K562 (cell line): ENCODE data around the gene LRRC4B. TPM values are rescaled to one million over a fixed set of nuclear protein-coding genes. Genes with fewer than 3 reads are reported as not detected.

Experiments
- ARID1B ChIP-seq: fragments of 450-650 bp; IDR thresholded peaks from 2 replicates; pipeline ENCODE4 v1.6.1; 2016; ENCODE audit warnings: antibody characterized with exemption, mild to moderate bottlenecking, inconsistent platforms
- CBFA2T2 ChIP-seq: fragments of 450-650 bp; conservative IDR thresholded peaks from 2 replicates; pipeline ENCODE4 v1.6.1; 2017; ENCODE audit warnings: mild to moderate bottlenecking
- CTBP1 ChIP-seq: fragments of 450-650 bp; IDR thresholded peaks from 2 replicates; pipeline ENCODE4 v1.6.1; 2016; ENCODE audit warnings: borderline replicate concordance
- ELF2 ChIP-seq: fragments of 250-450 bp; sonication (Bioruptor Pico); IDR thresholded peaks from 2 replicates; pipeline ENCODE4 v1.5.0; 2021; ENCODE audit warnings: mild to moderate bottlenecking
- GABPB2 ChIP-seq: fragments of 250-450 bp; sonication (Bioruptor Pico); conservative IDR thresholded peaks from 2 replicates; pipeline ENCODE4 v1.5.1; 2021; ENCODE audit warnings: mild to moderate bottlenecking
- HDAC2 ChIP-seq: fragments of 450-650 bp; IDR thresholded peaks from 2 replicates; pipeline ENCODE4 v1.6.1; 2016; ENCODE audit warnings: mild to moderate bottlenecking
- IFI16 ChIP-seq: fragments of 250-450 bp; sonication (Bioruptor Pico); IDR thresholded peaks from 2 replicates; pipeline ENCODE4 v2.1.2; 2022; ENCODE audit warnings: mild to moderate bottlenecking, inconsistent platforms
- KLF16 ChIP-seq: IDR thresholded peaks from 2 replicates; pipeline ENCODE4 v1.6.1; 2016; ENCODE audit warnings: antibody characterized with exemption
- LARP7 ChIP-seq: fragments of 450-650 bp; IDR thresholded peaks from 2 replicates; pipeline ENCODE4 v1.6.1; 2016
- LEF1 ChIP-seq: fragments of 450-650 bp; IDR thresholded peaks from 2 replicates; pipeline ENCODE4 v1.6.1; 2016; ENCODE audit warnings: mild to moderate bottlenecking
- MEF2D ChIP-seq: conservative IDR thresholded peaks from 2 replicates; pipeline ENCODE4 v1.6.1; 2016; ENCODE audit warnings: low read depth, missing genetic modification characterization, missing compliant biosample characterization
- MTA1 ChIP-seq: fragments of 450-650 bp; IDR thresholded peaks from 2 replicates; pipeline ENCODE4 v1.6.1; 2017; ENCODE audit warnings: borderline replicate concordance
- NBN ChIP-seq: fragments of 450-650 bp; IDR thresholded peaks from 2 replicates; pipeline ENCODE4 v1.6.1; 2016; ENCODE audit warnings: low read depth, mild to moderate bottlenecking
- NFIX ChIP-seq: fragments of 250-450 bp; sonication (Bioruptor Pico); IDR thresholded peaks from 2 replicates; pipeline ENCODE4 v1.4.0; 2020; ENCODE audit warnings: low read depth, mild to moderate bottlenecking, moderate library complexity
- PCBP1 ChIP-seq: fragments of 200-400 bp; formaldehyde crosslinking; IDR thresholded peaks from 2 replicates; pipeline ENCODE4 v1.6.1; 2018; ENCODE audit warnings: mild to moderate bottlenecking, low read depth, low read length; ENCODE audit not compliant: poor library complexity, severe bottlenecking
- SMARCE1 ChIP-seq: fragments of 450-650 bp; IDR thresholded peaks from 2 replicates; pipeline ENCODE4 v1.7.1; 2016; ENCODE audit warnings: mild to moderate bottlenecking
- TARDBP ChIP-seq: fragments of 450-650 bp; IDR thresholded peaks from 2 replicates; pipeline ENCODE4 v1.6.1; 2016
- polyA plus RNA-seq, 8 experiments: library from polyadenylated mRNA; depleted of rRNA in 4 of 8; stranded (reverse) in 5 of 8; unstranded in 3 of 8; fragments of >200 nt; fragmentation: Nextera tagmentation in 2 of 8; fragmentation: Illumina TruSeq in 1 of 8; extraction: Ambion mirVana in 2 of 8; extraction: Trizol in 1 of 8; gene quantifications; 2 replicates each; pipeline versions ENCODE4 v1.2.1 to v1.2.3, GENCODE V29; 2011 to 2014; ENCODE audit warnings: inconsistent platforms in 1 of 8, missing spikeins in 1 of 8
- total RNA-seq, 7 experiments: library from RNA; depleted of rRNA in 6 of 7; stranded (reverse); fragments of >200 nt in 6 of 7; fragmentation: Illumina TruSeq in 2 of 7; extraction: Trizol in 2 of 7; gene quantifications; 2 replicates each; pipeline versions ENCODE4 v1.2.1 to v1.2.3, GENCODE V29; 2011 to 2021; ENCODE audit warnings: low replicate concordance in 1 of 7
- TF ChIP-seq, protein P1 (sequence below): sonication (generic); formaldehyde crosslinking; IDR thresholded peaks from 2 replicates; pipeline ENCODE4 v1.8.1; 2023; ENCODE audit warnings: mild to moderate bottlenecking, missing genetic modification reagents
- TF ChIP-seq, protein P2 (sequence below): fragments of 450-650 bp; IDR thresholded peaks from 2 replicates; pipeline ENCODE4 v1.7.1; 2018; ENCODE audit warnings: mild to moderate bottlenecking, low read depth; ENCODE audit not compliant: partially characterized antibody
- TF ChIP-seq, protein P3 (sequence below), 2 experiments: fragments of 250-450 bp in 1 of 2; fragments of 450-650 bp in 1 of 2; sonication (Bioruptor Pico) in 1 of 2; IDR thresholded peaks; 2 replicates each; pipeline versions ENCODE4 v1.6.1 to v1.8.0; 2016 to 2021; ENCODE audit warnings: mild to moderate bottlenecking in 2 of 2, moderate library complexity in 2 of 2, missing compliant biosample characterization in 1 of 2, missing genetic modification characterization in 1 of 2
- TF ChIP-seq, protein P4 (sequence below): fragments of 450-650 bp; IDR thresholded peaks from 2 replicates; pipeline ENCODE4 v1.6.1; 2016
- TF ChIP-seq, protein P5 (sequence below): fragments of 250-450 bp; sonication (Bioruptor Pico); IDR thresholded peaks from 2 replicates; pipeline ENCODE4 v1.4.0; 2020; ENCODE audit warnings: borderline replicate concordance

LRRC4B gene
- total and polyA plus RNA-seq, 9 of the 15 experiments (the other 6 are each of a cell fraction or from before 2014, with no cell fraction given): 0.18 to 9.6 (median 2.9) TPM; not detected in 2

DNA sequence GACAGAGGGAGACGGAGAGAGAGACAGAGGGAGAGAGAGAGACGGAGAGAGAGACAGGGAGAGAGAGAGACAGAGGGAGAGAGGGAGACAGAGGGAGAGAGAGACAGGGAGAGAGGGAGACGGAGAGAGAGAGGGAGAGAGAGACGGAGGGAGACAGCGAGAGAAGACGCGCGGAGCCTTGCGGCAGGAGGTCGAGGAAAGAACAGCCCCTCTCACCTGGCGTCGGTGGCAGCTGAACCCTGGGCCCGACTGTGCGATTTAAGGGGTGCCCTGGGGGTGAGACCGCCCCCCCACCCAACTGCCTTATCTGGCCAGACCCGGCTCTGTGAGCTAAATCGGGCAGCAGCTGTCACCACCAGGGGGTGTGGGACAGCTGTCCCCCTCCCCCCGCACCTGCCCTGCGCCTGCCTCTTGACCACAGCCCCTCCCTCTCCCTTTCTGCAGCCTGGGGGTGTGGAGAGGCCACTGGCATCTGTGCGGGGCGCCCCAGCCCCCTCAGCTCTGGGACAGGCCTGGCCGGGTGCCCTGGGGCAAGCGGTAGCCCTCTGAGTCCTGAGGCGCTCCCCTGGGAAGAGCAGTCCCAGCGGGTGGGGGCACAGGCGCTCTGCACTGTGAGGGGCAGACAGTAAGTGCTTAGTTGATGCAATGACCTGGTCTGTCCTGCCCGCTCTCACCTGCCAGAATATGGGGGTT, 68.0 kb downstream of the LRRC4B start (continued):
- TF ChIP-seq, protein P1, sequence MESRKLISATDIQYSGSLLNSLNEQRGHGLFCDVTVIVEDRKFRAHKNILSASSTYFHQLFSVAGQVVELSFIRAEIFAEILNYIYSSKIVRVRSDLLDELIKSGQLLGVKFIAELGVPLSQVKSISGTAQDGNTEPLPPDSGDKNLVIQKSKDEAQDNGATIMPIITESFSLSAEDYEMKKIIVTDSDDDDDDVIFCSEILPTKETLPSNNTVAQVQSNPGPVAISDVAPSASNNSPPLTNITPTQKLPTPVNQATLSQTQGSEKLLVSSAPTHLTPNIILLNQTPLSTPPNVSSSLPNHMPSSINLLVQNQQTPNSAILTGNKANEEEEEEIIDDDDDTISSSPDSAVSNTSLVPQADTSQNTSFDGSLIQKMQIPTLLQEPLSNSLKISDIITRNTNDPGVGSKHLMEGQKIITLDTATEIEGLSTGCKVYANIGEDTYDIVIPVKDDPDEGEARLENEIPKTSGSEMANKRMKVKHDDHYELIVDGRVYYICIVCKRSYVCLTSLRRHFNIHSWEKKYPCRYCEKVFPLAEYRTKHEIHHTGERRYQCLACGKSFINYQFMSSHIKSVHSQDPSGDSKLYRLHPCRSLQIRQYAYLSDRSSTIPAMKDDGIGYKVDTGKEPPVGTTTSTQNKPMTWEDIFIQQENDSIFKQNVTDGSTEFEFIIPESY: peak; percentile 89
- TF ChIP-seq LEF1 (peak; percentile 52; the same call in 1 of the 2 replicates), TARDBP (peak; percentile 88; the same call in 1 of the 2 replicates), ARID1B (peak; percentile 81), GABPB2 (CRISPR knock-in tag) (no peak), CBFA2T2 (peak; percentile 87), PCBP1 (peak; percentile 89), KLF16 (peak; percentile 79), IFI16 (CRISPR knock-in tag) (no peak), ELF2 (no peak), CTBP1 (peak; percentile 64; the same call in 1 of the 2 replicates), NBN (peak; percentile 51; the same call in 1 of the 2 replicates), SMARCE1 (peak; percentile 64), MEF2D (tag) (peak; percentile 78), MTA1 (0 out of 2 replicates have a peak, but pooled peaks have one; percentile 38), NFIX (CRISPR knock-in tag) (no peak), LARP7 (no peak), HDAC2 (peak; percentile 55; the same call in 1 of the 2 replicates)
- TF ChIP-seq, protein P2, sequence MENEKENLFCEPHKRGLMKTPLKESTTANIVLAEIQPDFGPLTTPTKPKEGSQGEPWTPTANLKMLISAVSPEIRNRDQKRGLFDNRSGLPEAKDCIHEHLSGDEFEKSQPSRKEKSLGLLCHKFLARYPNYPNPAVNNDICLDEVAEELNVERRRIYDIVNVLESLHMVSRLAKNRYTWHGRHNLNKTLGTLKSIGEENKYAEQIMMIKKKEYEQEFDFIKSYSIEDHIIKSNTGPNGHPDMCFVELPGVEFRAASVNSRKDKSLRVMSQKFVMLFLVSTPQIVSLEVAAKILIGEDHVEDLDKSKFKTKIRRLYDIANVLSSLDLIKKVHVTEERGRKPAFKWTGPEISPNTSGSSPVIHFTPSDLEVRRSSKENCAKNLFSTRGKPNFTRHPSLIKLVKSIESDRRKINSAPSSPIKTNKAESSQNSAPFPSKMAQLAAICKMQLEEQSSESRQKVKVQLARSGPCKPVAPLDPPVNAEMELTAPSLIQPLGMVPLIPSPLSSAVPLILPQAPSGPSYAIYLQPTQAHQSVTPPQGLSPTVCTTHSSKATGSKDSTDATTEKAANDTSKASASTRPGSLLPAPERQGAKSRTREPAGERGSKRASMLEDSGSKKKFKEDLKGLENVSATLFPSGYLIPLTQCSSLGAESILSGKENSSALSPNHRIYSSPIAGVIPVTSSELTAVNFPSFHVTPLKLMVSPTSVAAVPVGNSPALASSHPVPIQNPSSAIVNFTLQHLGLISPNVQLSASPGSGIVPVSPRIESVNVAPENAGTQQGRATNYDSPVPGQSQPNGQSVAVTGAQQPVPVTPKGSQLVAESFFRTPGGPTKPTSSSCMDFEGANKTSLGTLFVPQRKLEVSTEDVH: no peak
- TF ChIP-seq, protein P3, sequence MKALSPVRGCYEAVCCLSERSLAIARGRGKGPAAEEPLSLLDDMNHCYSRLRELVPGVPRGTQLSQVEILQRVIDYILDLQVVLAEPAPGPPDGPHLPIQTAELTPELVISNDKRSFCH (CRISPR knock-in tag; IDR thresholded peaks at IDR 0.05): no peak
- TF ChIP-seq, protein P3 (tag; IDR thresholded peaks at IDR 0.05): peak; percentile 43; the same call in 1 of the 2 replicates
- TF ChIP-seq, protein P4, sequence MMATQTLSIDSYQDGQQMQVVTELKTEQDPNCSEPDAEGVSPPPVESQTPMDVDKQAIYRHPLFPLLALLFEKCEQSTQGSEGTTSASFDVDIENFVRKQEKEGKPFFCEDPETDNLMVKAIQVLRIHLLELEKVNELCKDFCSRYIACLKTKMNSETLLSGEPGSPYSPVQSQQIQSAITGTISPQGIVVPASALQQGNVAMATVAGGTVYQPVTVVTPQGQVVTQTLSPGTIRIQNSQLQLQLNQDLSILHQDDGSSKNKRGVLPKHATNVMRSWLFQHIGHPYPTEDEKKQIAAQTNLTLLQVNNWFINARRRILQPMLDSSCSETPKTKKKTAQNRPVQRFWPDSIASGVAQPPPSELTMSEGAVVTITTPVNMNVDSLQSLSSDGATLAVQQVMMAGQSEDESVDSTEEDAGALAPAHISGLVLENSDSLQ: no peak
- TF ChIP-seq, protein P5, sequence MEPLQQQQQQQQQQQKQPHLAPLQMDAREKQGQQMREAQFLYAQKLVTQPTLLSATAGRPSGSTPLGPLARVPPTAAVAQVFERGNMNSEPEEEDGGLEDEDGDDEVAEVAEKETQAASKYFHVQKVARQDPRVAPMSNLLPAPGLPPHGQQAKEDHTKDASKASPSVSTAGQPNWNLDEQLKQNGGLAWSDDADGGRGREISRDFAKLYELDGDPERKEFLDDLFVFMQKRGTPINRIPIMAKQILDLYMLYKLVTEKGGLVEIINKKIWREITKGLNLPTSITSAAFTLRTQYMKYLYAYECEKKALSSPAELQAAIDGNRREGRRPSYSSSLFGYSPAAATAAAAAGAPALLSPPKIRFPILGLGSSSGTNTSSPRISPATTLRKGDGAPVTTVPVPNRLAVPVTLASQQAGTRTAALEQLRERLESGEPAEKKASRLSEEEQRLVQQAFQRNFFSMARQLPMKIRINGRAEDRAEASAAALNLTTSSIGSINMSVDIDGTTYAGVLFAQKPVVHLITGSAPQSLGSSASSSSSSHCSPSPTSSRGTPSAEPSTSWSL (CRISPR knock-in tag): no peak
